ENCODE results near the gene DEFB118.
"Not testable (repeated sequence)": the region's sequence is repeated elsewhere in the genome, so short reads cannot be mapped to it uniquely, and the experiment has no call there.

The DEFB118 gene

DNA sequence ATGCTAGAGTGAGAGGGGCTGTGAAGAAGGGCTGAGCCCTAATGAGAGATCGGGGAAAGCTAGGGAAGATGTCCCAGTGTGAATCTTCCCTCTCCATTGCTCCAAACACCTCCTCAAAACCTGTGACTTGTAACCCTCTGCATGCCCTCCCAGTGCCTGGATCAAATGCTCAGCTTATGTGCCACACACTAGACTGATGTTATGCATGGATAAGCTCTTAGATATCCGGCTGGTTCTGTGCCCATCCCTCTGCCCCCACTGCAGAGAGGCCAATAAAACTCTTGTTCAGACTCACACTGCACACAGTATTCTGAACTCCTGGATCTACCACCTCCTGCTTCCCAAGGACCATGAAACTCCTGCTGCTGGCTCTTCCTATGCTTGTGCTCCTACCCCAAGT, at the start of gene DEFB118:
TSS of gene DEFB118 (plus strand) at position 301 of the 400 bp plus-strand sequence. CDS start at position 351, 50 bp downstream.
- DNase-seq = no peak

DNA sequence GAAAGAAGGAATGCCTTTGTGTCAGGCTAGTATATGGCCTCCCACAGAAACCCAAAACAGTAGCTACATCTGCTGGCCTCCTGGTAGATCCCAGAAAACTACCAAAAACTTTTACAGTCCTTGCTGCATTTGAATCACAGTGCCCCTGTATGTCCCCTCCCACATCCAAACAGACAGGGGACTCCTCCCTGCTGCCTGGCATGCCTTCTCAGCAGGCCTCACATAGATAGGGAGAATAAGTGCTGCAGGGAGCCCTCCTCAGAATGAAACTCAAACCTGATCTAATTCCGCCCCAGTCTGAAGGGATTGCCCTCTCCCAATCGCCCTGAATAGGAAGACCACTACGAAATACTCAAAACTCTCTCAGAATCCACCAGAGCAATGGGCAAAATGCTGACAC, 45.9 kb upstream of the DEFB118 start:
- DNase-seq = no peak

GRCh38 chr20:31330893-31331292, 37.5 kb upstream of the DEFB118 start:
- no peak for DNase-seq

GRCh38 chr20:31341470-31341869, 26.9 kb upstream of the DEFB118 start:
- no peak for DNase-seq

DNA sequence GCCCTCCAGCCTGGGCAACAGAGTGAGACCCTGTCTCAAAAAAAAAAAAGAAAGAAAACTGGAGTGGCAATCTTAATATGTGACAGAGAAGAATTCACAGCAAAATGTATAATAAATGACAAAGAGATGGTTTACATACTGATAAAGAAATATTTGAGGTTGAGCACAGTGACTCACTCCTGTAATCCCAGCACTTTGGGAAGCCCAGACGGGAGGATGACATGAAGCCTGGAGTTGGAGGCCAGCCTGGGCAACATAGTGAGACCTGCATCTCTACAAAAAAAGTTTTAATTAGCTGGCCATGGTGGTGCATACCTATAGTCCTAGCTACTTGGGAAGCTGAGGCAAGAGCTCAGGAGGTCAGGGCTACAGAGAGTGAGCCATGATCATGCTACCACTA, 12.4 kb upstream of the DEFB118 start:
- DNase-seq = no peak

GRCh38 chr20:31363295-31363694, 5.1 kb upstream of the DEFB118 start:
- DNase-seq = no peak

GRCh38 chr20:31364272-31364671, 4.1 kb upstream of the DEFB118 start:
- DNase-seq = not testable (repeated sequence)

DNA sequence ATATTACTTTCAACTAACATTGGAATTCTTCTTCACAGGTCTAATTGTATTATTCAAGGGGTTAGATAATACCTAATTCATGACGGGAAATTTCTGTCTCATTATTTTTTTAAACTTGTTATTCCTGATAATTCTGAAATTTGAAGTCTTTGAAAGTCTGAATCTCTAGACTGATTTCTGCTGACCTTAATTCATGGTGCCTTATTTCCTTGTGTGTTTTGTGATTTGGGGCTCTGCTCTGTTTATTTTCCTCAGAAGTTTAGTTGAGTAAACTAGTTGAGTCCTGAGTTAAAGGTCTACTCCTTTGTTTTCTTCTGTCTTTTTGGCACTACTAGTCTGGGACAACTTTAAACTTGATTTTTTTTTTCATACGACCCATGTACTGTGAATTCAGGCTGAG, 5.9 kb downstream of the DEFB118 start:
- no peak for DNase-seq

DNA sequence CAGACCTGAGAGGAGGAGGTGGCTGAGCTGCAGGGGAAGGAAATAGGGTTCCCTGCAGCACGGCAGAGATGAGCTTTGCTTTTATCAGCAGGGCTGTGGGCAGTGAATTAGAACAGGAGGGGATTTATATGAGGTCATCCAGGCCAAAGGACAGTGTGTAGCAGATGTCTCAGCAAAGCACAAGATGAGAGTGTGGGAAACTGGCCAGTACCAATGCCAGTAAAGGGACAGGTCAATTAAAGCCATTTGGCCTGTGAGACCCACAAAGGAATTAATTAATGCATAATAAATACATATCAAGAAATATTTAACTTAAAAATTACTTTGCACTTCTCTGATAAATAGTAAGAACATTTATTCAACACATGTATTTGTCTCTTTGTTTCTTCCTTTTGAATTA, 22.1 kb downstream of the DEFB118 start, which contains the start of gene DEFB119:
TSS of gene DEFB119 (minus strand) at position 101 of the 400 bp plus-strand sequence. CDS start 107 bp downstream, outside the sequence.
- no peak for DNase-seq

DNA sequence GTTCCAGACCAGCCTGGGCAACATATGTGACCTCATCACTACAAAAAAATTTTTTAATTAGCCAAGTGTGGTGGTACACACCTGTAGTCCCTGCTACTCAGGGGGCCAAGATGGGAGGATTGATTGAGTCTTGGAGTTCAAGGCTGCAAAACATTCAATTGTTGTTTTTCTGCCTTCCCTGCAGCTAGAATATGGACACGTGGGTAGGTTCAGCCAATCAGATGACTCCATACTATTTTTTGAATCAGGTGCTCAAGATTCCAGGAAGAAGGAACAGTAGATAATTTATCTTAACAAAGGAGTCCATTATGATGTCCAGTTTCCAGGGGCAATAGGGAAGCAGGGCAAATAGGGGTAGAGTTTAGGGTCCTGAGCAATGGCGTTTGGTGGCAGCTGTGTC, 24.4 kb downstream of the DEFB118 start:
- DNase-seq = no peak

DNA sequence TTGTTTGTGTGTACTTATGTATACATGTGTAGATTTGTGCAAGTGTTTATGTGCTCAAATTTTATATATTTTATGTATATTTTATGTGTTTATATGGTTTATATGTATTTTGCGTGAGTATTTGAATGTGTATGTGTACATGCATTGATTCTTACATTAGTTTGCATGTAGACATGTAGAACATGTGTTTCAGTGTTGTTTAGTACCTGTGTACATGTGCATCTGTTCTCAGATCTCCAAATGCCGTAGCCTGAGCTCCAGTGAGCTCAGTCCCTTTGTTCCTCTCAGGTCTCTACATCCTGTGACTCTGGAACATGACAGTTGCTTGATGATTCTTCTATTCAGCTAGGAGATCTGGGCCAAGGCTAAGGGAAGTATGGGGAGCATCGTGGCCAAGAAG, 26.5 kb downstream of the DEFB118 start:
- DNase-seq = no peak

GRCh38 chr20:31403886-31404285, 35.5 kb downstream of the DEFB118 start:
- DNase-seq = no peak

GRCh38 chr20:31406115-31406514, 37.7 kb downstream of the DEFB118 start, which contains the start of gene DEFB121:
DEFB121 (minus strand) TSS chr20:31406215; CDS start chr20:31406152, 63 bp downstream.
- no peak for DNase-seq

DNA sequence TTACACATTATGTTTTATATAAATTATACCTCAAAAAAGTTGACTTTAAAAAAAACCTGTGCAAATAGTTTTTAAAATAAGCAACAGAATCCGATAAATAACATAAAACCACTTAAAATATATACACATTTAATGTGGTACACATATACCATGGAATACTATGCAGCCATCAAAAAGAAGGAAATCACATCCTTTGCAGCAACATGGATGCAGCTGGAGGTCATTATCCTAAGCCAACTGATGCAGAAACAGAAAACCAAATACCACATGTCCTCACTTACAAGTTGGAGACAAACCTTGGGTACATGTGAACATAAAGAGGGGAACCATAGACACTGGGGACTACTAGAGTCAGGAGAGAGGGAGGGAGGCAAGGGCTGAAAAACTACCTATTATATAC, 41.6 kb downstream of the DEFB118 start:
- no peak for DNase-seq

DNA sequence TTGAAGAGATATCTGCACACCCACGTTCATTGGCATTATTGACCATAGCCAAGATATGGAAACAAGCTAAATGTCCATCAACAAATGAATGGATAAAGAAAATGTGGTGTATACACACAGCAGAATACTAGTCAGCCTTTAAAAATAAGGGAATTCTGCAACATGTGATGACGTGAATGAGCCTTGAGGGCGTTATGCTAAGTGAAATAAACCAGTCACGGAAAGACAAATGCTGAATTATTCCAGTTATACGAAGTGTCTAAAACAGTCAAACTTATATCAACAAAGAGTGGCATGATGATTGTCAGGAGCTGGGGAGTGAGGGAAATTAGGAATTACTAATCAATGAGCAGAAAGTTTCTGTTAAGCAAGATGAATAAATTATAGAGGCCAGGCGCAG, 46.0 kb downstream of the DEFB118 start:
- no peak for DNase-seq

GRCh38 chr20:31415653-31416052, 47.3 kb downstream of the DEFB118 start:
- DNase-seq = no peak

DNA sequence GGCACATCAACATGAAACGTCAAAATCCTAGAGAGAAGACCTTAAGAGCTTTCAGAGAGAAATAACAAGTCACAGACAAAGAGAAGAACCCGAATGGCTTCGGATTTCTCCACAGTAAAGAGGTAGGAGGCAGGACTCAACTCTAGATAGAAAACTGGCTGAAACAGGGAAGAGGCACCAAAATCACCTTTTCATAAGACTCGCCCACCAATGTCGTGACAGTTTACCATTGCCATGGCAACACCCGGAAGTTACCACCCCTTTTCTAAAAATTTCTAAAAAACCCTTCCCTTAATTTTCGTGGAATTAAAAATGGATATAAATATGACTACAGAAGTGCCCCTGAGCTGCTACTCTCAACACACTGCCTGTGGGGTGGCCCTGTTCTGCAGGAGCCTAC, 49.9 kb downstream of the DEFB118 start:
- no peak for DNase-seq
